ENCODE data around the gene CRYBG3.

DNA sequence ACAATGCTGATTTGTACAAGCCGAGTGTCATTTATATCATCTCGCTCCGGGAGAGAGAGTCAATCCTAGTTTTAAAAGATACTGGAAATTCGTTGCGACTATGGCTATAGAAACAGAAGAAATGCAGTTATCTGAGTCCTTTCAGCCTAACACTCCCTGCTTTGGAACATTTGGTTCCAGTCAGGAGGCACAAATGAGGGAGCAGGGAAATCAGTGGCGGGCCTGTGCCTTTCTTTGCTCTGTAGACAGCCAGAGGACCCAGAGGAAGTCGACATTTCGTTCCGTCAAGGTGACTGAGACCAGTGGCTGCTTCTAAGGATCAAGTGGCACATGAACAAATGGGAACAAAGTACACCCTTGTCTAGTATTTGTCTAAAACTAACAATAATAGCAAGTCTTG lies 151.2 kb downstream of the CRYBG3 start:
- TF ChIP-seq, protein P1, sequence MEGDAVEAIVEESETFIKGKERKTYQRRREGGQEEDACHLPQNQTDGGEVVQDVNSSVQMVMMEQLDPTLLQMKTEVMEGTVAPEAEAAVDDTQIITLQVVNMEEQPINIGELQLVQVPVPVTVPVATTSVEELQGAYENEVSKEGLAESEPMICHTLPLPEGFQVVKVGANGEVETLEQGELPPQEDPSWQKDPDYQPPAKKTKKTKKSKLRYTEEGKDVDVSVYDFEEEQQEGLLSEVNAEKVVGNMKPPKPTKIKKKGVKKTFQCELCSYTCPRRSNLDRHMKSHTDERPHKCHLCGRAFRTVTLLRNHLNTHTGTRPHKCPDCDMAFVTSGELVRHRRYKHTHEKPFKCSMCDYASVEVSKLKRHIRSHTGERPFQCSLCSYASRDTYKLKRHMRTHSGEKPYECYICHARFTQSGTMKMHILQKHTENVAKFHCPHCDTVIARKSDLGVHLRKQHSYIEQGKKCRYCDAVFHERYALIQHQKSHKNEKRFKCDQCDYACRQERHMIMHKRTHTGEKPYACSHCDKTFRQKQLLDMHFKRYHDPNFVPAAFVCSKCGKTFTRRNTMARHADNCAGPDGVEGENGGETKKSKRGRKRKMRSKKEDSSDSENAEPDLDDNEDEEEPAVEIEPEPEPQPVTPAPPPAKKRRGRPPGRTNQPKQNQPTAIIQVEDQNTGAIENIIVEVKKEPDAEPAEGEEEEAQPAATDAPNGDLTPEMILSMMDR (IDR thresholded peaks at IDR 0.05), result no peak
- no peak for TF ChIP-seq POLR2A (IDR thresholded peaks at IDR 0.05)
- no peak for TF ChIP-seq EP300 (IDR thresholded peaks at IDR 0.05)

All from ovary (tissue), 3 donors.